Smooth muscle cell of the umbilical artery (primary cell): ENCODE measurements around the gene KMO. TPM values are rescaled to one million over a fixed set of nuclear protein-coding genes. Genes with fewer than 3 reads are reported as not detected.

Experiments
- total RNA-seq: library from RNA; depleted of rRNA; stranded (reverse); fragments of >200 nt; gene quantifications from 2 replicates; pipeline ENCODE4 v1.2.3, GENCODE V29; 2014

The KMO gene
- total RNA-seq: under 0.01 TPM in 1 of 2 replicates, not detected in the other

GRCh38 chr1:241532162-241532531 is at the start of gene KMO:
TSS of gene KMO (plus strand) at chr1:241532378. CDS start at chr1:241532445, 67 bp downstream.

GRCh38 chr1:241519308-241520079 is 12.7 kb upstream of the KMO start, which contains the start of gene FH:
TSS of gene FH (minus strand) at chr1:241519755. CDS start at chr1:241519722, 33 bp downstream.

GRCh38 chr1:241640149-241640866 is 108.1 kb downstream of the KMO start, which contains the start of the genes CHML and OPN3:
TSS of gene CHML (minus strand) at chr1:241640369. CDS start at chr1:241635766, 4,603 bp downstream.
TSS of gene OPN3 (minus strand) at chr1:241640369. CDS start at chr1:241640254, 115 bp downstream.

Other genes with a start within 250 kb of the KMO start
- gene RGS7, start 175.2 kb upstream of the KMO start, total RNA-seq: not detected in 2 replicates
- 57.6 and 70.5 TPM in 2 replicates for gene FH, start 12.6 kb upstream of the KMO start, total RNA-seq
- gene CHML, start 108.0 kb downstream of the KMO start, total RNA-seq: 9.2 and 17.5 TPM in 2 replicates
- 24.6 and 38.6 TPM in 2 replicates for gene OPN3, start 108.0 kb downstream of the KMO start, total RNA-seq
- not detected in 2 replicates for gene WDR64, start 119.9 kb downstream of the KMO start, total RNA-seq